Spleen (tissue), 11 donors: ENCODE data around the gene CNTLN. TPM values are rescaled to one million over a fixed set of nuclear protein-coding genes. Genes with fewer than 3 reads are reported as not detected.

Experiments
- DNase-seq: peaks from one replicate; pipeline ENCODE4 v3.0.0-alpha.2; 2020
- H3K27ac ChIP-seq, 8 donors: fragments of 200-600 bp; sonication (generic) in 7 of 8; 1 replicate in 4 of 8; 2 replicates in 4 of 8; pipeline versions ENCODE4 v1.5.0 to v1.8.0; 2016 to 2021; ENCODE audit warnings: inconsistent platforms in 4 of 8, mild to moderate bottlenecking in 4 of 8, moderate library complexity in 1 of 8
- H3K27me3 ChIP-seq, 7 donors: fragments of 200-600 bp; sonication (generic) in 6 of 7; replicated peaks in 1 of 7; 1 replicate in 4 of 7; 2 replicates in 3 of 7; pipeline versions ENCODE4 v1.5.0 to v1.8.0; 2016 to 2021; ENCODE audit warnings: inconsistent platforms in 3 of 7, mild to moderate bottlenecking in 1 of 7
- H3K36me3 ChIP-seq, 6 donors: fragments of 200-600 bp; sonication (generic) in 5 of 6; 1 replicate in 4 of 6; 2 replicates in 2 of 6; pipeline versions ENCODE4 v1.5.0 to v1.8.0; 2016 to 2021; ENCODE audit warnings: inconsistent platforms in 2 of 6
- H3K4me1 ChIP-seq, 6 donors: fragments of 200-600 bp; sonication (generic) in 5 of 6; 1 replicate in 3 of 6; 2 replicates in 3 of 6; pipeline versions ENCODE4 v1.5.0 to v1.8.0; 2016 to 2021; ENCODE audit warnings: inconsistent platforms in 3 of 6
- H3K4me3 ChIP-seq, 8 donors: fragments of 200-600 bp; sonication (generic) in 7 of 8; 1 replicate in 4 of 8; 2 replicates in 4 of 8; pipeline versions ENCODE4 v1.5.0 to v1.8.0; 2016 to 2021; ENCODE audit warnings: inconsistent platforms in 4 of 8, mild to moderate bottlenecking in 4 of 8, moderate library complexity in 2 of 8
- H3K9me3 ChIP-seq, 8 donors: fragments of 200-600 bp; sonication (generic) in 7 of 8; 1 replicate in 4 of 8; 2 replicates in 4 of 8; pipeline versions ENCODE4 v1.5.0 to v1.8.0; 2016 to 2021; ENCODE audit warnings: inconsistent platforms in 4 of 8
- POLR2A ChIP-seq, 3 donors: fragments of 450-650 bp; IDR thresholded peaks; one replicate each; pipeline ENCODE4 v1.5.1; 2017; ENCODE audit warnings: antibody characterized with exemption in 3 of 3, mild to moderate bottlenecking in 1 of 3
- POLR2AphosphoS5 ChIP-seq, 3 donors: sonication (generic); formaldehyde crosslinking; IDR thresholded peaks; one replicate each; pipeline ENCODE4 v1.5.1; 2017; ENCODE audit warnings: antibody characterized with exemption in 3 of 3
- WGBS, 5 donors: extraction: QIAGEN DNeasy Blood & Tissue Kit in 3 of 5; methylation state at CpG; one replicate each; pipeline versions ENCODE4 v1.1.5 to v1.1.7; 2013 to 2018; 5-methylcytosine and 5-hydroxymethylcytosine counted together
- intact Hi-C: fragments of 100-400 bp; cut with DNase I; formaldehyde crosslinking; loops from one replicate; pipeline ENCODE4 v1.15.0; 2023; ENCODE audit warnings: low total_unique reads
- polyA plus RNA-seq, 3 donors: library from polyadenylated mRNA; stranded (reverse); fragments of 200-250 nt; gene quantifications; one replicate each; pipeline ENCODE4 v1.2.1, GENCODE V29; 2013
- total RNA-seq, 7 donors: library from RNA; depleted of rRNA in 3 of 7; stranded (reverse); fragments of >200 nt in 3 of 7; fragmentation: NEBNext Ultra II Directional in 4 of 7; extraction: Animal tissue kit (Norgen Biotek cat#: 25700) in 4 of 7; gene quantifications; one replicate each; pipeline versions ENCODE4 v1.1.0 to v1.2.1, GENCODE V29; 2016 to 2021
- TF ChIP-seq, protein P1 (sequence below), 11 experiments: fragments of 200-600 bp in 7 of 11; fragments of 450-650 bp in 4 of 11; sonication (generic) in 4 of 11; IDR thresholded peaks in 8 of 11; conservative IDR thresholded peaks in 3 of 11; 1 replicate in 7 of 11; 2 replicates in 4 of 11; pipeline versions ENCODE4 v1.4.0 to v1.8.0; 2016 to 2021; ENCODE audit warnings: antibody characterized with exemption in 11 of 11, inconsistent platforms in 4 of 11, mild to moderate bottlenecking in 1 of 11
- donor health status: healthy with polysubstance abuse.
- donor health status: DM: no; HTN: no; CAD: no; lungs with moderate emphysema.
- donor health status: DM: no; HTN: no; CAD: no.
- donor health status: Bipolar disorder and iron deficiency.
- donor health status: healthy.
- donor health status: DM: no; HTN: no; CAD: no.
- donor health status: DM: yes; HTN: yes; CAD: no.

The CNTLN gene
- total and polyA plus RNA-seq, 10 donors = 1.1 to 26.2 (median 9.8) TPM

DNA sequence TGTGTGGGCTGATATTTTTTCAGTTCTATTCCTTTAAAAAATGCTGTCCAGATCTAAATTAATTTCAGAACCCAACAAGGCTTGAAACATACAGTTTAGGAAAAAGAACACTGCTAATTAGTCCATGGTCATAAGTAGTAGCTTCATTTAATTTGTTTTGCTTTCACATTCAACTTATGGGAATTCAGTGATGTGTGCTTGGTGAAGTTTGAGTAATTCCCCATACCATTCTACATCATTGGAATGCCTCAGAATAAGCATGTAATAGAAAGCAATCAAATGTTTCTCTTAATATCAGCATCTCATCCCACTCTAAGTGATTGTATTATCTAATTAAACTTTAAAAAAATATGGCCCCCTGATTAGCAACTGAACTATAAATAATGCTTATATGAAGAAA, 2.7 kb downstream of the CNTLN start:
- Histone ChIP-seq H3K27me3 (peaks cover 0 to 14% (median 0%) of the 10 kb centered on the region in 7 donors), H3K4me1 (peaks cover 3 to 34% (median 11%) of the 10 kb centered on the region in 6 donors), H3K36me3 (no peaks in the 10 kb centered on the region), H3K27ac (no peak overlapping the region), H3K4me3 (no peak overlapping the region), H3K9me3 (no peaks in the 10 kb centered on the region)
- intact Hi-C loops = no loop called here
- no peak for DNase-seq
- TF ChIP-seq POLR2AphosphoS5 (IDR thresholded peaks at IDR 0.05) = no peak
- no peak for TF ChIP-seq POLR2A (IDR thresholded peaks at IDR 0.05)
- TF ChIP-seq, protein P1, sequence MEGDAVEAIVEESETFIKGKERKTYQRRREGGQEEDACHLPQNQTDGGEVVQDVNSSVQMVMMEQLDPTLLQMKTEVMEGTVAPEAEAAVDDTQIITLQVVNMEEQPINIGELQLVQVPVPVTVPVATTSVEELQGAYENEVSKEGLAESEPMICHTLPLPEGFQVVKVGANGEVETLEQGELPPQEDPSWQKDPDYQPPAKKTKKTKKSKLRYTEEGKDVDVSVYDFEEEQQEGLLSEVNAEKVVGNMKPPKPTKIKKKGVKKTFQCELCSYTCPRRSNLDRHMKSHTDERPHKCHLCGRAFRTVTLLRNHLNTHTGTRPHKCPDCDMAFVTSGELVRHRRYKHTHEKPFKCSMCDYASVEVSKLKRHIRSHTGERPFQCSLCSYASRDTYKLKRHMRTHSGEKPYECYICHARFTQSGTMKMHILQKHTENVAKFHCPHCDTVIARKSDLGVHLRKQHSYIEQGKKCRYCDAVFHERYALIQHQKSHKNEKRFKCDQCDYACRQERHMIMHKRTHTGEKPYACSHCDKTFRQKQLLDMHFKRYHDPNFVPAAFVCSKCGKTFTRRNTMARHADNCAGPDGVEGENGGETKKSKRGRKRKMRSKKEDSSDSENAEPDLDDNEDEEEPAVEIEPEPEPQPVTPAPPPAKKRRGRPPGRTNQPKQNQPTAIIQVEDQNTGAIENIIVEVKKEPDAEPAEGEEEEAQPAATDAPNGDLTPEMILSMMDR (IDR thresholded peaks at IDR 0.05 in 8 of 11, conservative IDR thresholded peaks at IDR 0.05 in 3 of 11) = no peak

- WGBS, 5 donors = 92 to 98% (median 97%) methylated on average over 1 of the region's 1 CpG
- peaks cover 0 to 14% (median 0%) of the 10 kb centered on the region in 7 donors for H3K27me3 ChIP-seq
- no peak for DNase-seq
- no peak overlapping the region for H3K4me3 ChIP-seq
- peaks cover 3 to 34% (median 11%) of the 10 kb centered on the region in 6 donors for H3K4me1 ChIP-seq
- TF ChIP-seq POLR2A (IDR thresholded peaks at IDR 0.05) (no peak), POLR2AphosphoS5 (IDR thresholded peaks at IDR 0.05) (no peak)
- TF ChIP-seq, protein P1 (IDR thresholded peaks at IDR 0.05 in 8 of 11, conservative IDR thresholded peaks at IDR 0.05 in 3 of 11) = no peak
- no peaks in the 10 kb centered on the region for H3K36me3 ChIP-seq
- intact Hi-C loops = no loop called here
- H3K27ac ChIP-seq = no peak overlapping the region
- H3K9me3 ChIP-seq = no peaks in the 10 kb centered on the region
Measured at GRCh38 chr9:17138503-17138902, 3.7 kb downstream of the CNTLN start.

GRCh38 chr9:17140418-17140817, 5.6 kb downstream of the CNTLN start:
- Histone ChIP-seq H3K9me3 (no peaks in the 10 kb centered on the region), H3K4me1 (peaks cover 0 to 19% (median 4%) of the 10 kb centered on the region in 6 donors), H3K27me3 (peaks cover 0 to 3% (median 0%) of the 10 kb centered on the region in 7 donors), H3K36me3 (peaks cover 0 to 5% (median 0%) of the 10 kb centered on the region in 6 donors), H3K27ac (no peak overlapping the region), H3K4me3 (no peak overlapping the region)
- TF ChIP-seq, protein P1 (IDR thresholded peaks at IDR 0.05 in 8 of 11, conservative IDR thresholded peaks at IDR 0.05 in 3 of 11) = no peak
- no peak for TF ChIP-seq POLR2A (IDR thresholded peaks at IDR 0.05)
- no peak for TF ChIP-seq POLR2AphosphoS5 (IDR thresholded peaks at IDR 0.05)
- intact Hi-C loops = no loop called here
- DNase-seq = no peak
- 91 to 94% (median 92%) methylated on average over 5 of the region's 5 CpGs for WGBS, 5 donors

- intact Hi-C loops = no loop called here
- Histone ChIP-seq H3K36me3 (peaks cover 0 to 5% (median 0%) of the 10 kb centered on the region in 6 donors), H3K27ac (no peak overlapping the region), H3K9me3 (peaks cover 0 to 24% (median 0%) of the 10 kb centered on the region in 8 donors), H3K4me3 (no peak overlapping the region), H3K4me1 (no peaks in the 10 kb centered on the region), H3K27me3 (no peaks in the 10 kb centered on the region)
- no peak for TF ChIP-seq POLR2A (IDR thresholded peaks at IDR 0.05)
- TF ChIP-seq POLR2AphosphoS5 (IDR thresholded peaks at IDR 0.05) = no peak
- TF ChIP-seq, protein P1 (IDR thresholded peaks at IDR 0.05 in 8 of 11, conservative IDR thresholded peaks at IDR 0.05 in 3 of 11) = no peak
- DNase-seq = no peak
- 89 to 94% (median 90%) methylated on average over 3 of the region's 3 CpGs for WGBS, 5 donors
Measured at GRCh38 chr9:17148324-17148723, 13.5 kb downstream of the CNTLN start.
